ENCODE measurements around the gene FRMPD4.

Gene FRMPD4

GRCh38 chrX:12583543-12583942 is 445.3 kb downstream of the FRMPD4 start:
- no peak for TF ChIP-seq ZFP30 (CRISPR knock-in tag; IDR thresholded peaks at IDR 0.05)
- TF ChIP-seq ZNF70 (CRISPR knock-in tag; IDR thresholded peaks at IDR 0.05) = no peak
- no peak for TF ChIP-seq RARB (CRISPR knock-in tag; IDR thresholded peaks at IDR 0.05)
- no peak for TF ChIP-seq ZC3H10 (CRISPR knock-in tag; IDR thresholded peaks at IDR 0.05)
- TF ChIP-seq ISL1 (CRISPR knock-in tag; IDR thresholded peaks at IDR 0.05) = no peak
- no peak for TF ChIP-seq POU6F1 (CRISPR knock-in tag; IDR thresholded peaks at IDR 0.05; ENCODE audit: borderline replicate concordance, low read depth)
- no peak for TF ChIP-seq GLIS3 (CRISPR knock-in tag; IDR thresholded peaks at IDR 0.05)
- no peak for TF ChIP-seq TCF4 (CRISPR knock-in tag; IDR thresholded peaks at IDR 0.05; ENCODE audit: borderline replicate concordance)
- no peak for TF ChIP-seq BACH2 (CRISPR knock-in tag; IDR thresholded peaks at IDR 0.05; ENCODE audit: borderline replicate concordance)
- no peak for TF ChIP-seq CREB5 (CRISPR knock-in tag; IDR thresholded peaks at IDR 0.05; ENCODE audit: low read depth)
- TF ChIP-seq TOX (CRISPR knock-in tag; IDR thresholded peaks at IDR 0.05; ENCODE audit: borderline replicate concordance) = no peak
- no peak for TF ChIP-seq ZFP3 (CRISPR knock-in tag; IDR thresholded peaks at IDR 0.05)
- TF ChIP-seq PATZ1 (CRISPR knock-in tag; IDR thresholded peaks at IDR 0.05; ENCODE audit: borderline replicate concordance) = no peak
- TF ChIP-seq CSDC2 (CRISPR knock-in tag; IDR thresholded peaks at IDR 0.05) = no peak
- TF ChIP-seq ARNTL (CRISPR knock-in tag; IDR thresholded peaks at IDR 0.05; ENCODE audit: borderline replicate concordance, low read depth) = no peak
- TF ChIP-seq ZNF565 (CRISPR knock-in tag; conservative IDR thresholded peaks at IDR 0.05; ENCODE audit: low read depth) = no peak
- TF ChIP-seq SNAI2 (CRISPR knock-in tag; IDR thresholded peaks at IDR 0.05) = no peak
- no peak for TF ChIP-seq CSRNP3 (CRISPR knock-in tag; IDR thresholded peaks at IDR 0.05)
- TF ChIP-seq TSHZ2 (CRISPR knock-in tag; IDR thresholded peaks at IDR 0.05) = no peak
- ATAC-seq = no peak

GRCh38 chrX:12595720-12596119 is 457.4 kb downstream of the FRMPD4 start:
- TF ChIP-seq ZFP30 (CRISPR knock-in tag; IDR thresholded peaks at IDR 0.05) (no peak), OSR1 (CRISPR knock-in tag; IDR thresholded peaks at IDR 0.05) (no peak), CSDC2 (CRISPR knock-in tag; IDR thresholded peaks at IDR 0.05) (no peak), TCF4 (CRISPR knock-in tag; IDR thresholded peaks at IDR 0.05; ENCODE audit: borderline replicate concordance) (no peak), ZFP3 (CRISPR knock-in tag; IDR thresholded peaks at IDR 0.05) (no peak), RARB (CRISPR knock-in tag; IDR thresholded peaks at IDR 0.05) (no peak), CSRNP3 (CRISPR knock-in tag; IDR thresholded peaks at IDR 0.05) (no peak), POU6F1 (CRISPR knock-in tag; IDR thresholded peaks at IDR 0.05; ENCODE audit: borderline replicate concordance, low read depth) (no peak), SNAI2 (CRISPR knock-in tag; IDR thresholded peaks at IDR 0.05) (no peak), TSHZ2 (CRISPR knock-in tag; IDR thresholded peaks at IDR 0.05) (no peak), ESRRG (CRISPR knock-in tag; IDR thresholded peaks at IDR 0.05) (no peak)
- ATAC-seq = no peak

Measured in SK-N-SH treated with all-trans-retinoic acid at 6 μM for 48 hours (cell line).